Subcutaneous adipose tissue (tissue), 4 donors: ENCODE measurements around the gene GAST. TPM values are rescaled to one million over a fixed set of nuclear protein-coding genes. Genes with fewer than 3 reads are reported as not detected.

Experiments used
- total RNA-seq, 4 donors: library from RNA; depleted of rRNA; stranded (reverse); fragments of >200 nt; gene quantifications; one replicate each; pipeline ENCODE4 v1.1.0, GENCODE V29; 2016
- TF ChIP-seq, protein P1 (sequence below): fragments of 450-650 bp; IDR thresholded peaks from one replicate; pipeline ENCODE4 v1.5.1; 2016; ENCODE audit warnings: low read depth, mild to moderate bottlenecking, control low read depth, antibody characterized with exemption, moderate library complexity

Gene GAST, protein sequence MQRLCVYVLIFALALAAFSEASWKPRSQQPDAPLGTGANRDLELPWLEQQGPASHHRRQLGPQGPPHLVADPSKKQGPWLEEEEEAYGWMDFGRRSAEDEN
- not detected for total RNA-seq

DNA sequence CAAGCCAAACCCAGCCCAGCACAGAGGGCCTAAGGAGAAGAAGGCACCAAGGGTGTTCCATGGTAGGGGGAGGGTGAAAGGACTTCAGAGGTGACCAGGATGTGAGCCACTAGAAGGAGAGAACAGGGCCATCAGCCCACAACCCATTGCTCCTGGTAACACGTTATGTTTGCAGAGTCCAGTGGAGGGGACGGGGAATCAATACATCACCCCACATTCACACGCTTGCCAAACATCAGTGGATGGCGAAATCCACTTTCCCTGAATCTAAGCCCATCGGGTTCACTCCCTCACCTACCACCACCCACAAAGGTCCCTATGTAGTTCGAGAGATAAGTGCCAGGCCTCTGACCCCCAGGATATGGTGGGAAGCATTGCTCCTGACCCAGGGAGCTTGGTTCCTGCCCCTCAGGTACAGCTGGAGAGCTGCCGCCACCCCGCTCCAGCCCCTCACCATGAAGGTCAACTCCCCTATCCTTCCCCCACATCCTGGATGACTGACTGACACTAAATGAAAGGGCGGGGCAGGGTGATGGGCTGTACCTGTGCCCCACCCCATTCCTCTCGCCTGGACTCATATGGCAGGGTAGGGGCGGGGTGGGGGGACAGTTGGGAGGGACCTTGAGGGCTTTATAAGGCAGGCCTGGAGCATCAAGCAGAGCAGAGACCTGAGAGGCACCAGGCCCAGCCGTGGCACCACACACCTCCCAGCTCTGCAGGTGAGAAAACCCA, at the start of gene GAST:
GAST (plus strand) TSS at position 663 of the 732 bp plus-strand sequence. CDS start 3,106 bp downstream, outside the sequence.
- TF ChIP-seq, protein P1, sequence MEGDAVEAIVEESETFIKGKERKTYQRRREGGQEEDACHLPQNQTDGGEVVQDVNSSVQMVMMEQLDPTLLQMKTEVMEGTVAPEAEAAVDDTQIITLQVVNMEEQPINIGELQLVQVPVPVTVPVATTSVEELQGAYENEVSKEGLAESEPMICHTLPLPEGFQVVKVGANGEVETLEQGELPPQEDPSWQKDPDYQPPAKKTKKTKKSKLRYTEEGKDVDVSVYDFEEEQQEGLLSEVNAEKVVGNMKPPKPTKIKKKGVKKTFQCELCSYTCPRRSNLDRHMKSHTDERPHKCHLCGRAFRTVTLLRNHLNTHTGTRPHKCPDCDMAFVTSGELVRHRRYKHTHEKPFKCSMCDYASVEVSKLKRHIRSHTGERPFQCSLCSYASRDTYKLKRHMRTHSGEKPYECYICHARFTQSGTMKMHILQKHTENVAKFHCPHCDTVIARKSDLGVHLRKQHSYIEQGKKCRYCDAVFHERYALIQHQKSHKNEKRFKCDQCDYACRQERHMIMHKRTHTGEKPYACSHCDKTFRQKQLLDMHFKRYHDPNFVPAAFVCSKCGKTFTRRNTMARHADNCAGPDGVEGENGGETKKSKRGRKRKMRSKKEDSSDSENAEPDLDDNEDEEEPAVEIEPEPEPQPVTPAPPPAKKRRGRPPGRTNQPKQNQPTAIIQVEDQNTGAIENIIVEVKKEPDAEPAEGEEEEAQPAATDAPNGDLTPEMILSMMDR = no peak

DNA sequence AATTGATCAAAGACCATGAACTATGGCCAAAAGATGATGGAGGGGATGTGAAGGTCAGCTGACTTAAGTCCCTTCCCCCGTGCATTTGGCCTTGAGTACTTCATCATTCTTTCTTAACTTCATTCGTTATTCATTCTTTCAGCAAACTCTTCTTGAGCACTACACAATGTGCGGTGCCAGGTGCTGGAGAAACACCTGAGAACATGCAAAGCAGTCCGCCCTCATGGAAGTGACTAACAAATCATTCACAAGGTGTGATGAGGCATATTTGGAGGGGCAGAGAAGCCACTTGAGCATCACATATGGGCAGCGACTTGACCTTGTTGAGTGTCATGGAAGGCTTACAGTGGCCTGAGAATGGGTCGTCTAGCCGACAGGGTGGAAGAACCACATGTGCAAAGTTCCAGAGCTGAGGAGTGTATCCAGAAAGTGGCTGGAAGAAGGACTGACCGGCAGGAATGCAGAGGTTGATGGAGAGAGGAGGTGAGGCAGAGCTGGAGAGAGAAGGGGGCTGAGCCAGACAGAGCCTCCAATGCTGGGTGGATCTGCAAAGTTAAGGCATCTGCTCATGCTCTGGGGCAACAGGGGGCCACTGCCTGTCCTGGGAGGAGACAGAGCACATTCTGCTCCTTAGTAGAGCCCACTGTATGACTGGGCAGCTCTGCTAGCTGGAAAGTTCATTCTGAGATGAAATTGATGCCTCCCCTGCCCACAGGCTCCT, 48.5 kb upstream of the GAST start:
- TF ChIP-seq, protein P1 = no peak

DNA sequence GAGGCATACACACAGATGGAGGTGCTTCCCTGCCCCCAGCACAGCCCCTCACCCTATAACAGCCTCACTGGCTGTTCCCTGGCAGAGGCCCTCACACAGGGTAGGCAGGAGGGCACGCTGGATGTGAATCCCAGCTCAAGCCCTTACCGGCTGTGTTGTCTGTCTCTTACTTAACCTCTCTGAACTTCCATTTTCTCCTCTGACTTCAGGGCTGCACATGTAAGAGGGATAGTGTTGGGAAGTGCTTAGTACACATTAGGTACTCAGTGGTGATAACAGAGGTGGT, 48.0 kb upstream of the GAST start:
- TF ChIP-seq, protein P1 = no peak

DNA sequence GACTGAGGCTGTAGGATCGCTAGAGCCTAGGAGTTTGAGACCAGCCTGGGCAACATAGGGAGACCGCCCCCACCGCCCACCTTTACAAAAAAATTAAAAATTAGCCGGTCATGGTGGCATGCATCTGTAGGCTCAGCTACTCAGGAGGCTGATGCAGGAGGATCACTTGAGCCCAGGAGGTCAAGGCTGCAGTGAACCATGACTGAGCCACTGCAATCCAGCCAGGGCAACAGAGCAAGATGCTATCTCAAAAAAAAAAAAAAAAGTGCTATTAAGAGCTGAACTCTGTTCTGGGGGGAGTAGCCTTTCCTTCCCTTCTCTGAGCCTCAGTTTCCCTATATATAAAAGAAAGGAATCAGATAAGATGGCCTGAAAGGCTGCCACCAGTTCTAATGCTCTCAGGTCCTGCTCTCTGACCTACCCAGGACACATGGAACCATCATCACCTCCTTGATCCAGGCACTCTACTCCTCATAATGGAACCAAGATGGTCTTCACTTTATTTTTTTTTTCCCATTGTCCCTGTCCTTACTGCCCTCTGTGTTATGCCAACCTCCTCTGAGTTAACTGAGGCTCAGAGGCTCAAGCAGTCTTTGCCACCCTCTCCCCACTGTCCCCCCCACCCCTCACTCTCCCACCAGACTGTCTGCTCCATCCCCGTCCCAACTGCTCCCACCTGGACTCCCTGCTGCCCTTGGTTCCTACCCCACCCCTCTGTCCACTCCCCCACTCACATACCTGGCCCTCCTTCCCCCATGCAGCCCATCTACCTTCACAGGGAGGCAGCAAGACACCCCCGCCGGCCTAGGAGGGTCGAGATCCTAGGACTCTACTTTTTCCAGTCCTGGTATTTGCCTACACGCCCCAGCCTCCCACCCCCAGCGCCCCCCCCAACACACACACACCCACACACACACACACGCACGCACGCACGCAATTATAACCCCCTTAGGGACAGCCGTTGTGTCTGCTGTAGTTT, 47.3 kb upstream of the GAST start:
- TF ChIP-seq, protein P1 = no peak

DNA sequence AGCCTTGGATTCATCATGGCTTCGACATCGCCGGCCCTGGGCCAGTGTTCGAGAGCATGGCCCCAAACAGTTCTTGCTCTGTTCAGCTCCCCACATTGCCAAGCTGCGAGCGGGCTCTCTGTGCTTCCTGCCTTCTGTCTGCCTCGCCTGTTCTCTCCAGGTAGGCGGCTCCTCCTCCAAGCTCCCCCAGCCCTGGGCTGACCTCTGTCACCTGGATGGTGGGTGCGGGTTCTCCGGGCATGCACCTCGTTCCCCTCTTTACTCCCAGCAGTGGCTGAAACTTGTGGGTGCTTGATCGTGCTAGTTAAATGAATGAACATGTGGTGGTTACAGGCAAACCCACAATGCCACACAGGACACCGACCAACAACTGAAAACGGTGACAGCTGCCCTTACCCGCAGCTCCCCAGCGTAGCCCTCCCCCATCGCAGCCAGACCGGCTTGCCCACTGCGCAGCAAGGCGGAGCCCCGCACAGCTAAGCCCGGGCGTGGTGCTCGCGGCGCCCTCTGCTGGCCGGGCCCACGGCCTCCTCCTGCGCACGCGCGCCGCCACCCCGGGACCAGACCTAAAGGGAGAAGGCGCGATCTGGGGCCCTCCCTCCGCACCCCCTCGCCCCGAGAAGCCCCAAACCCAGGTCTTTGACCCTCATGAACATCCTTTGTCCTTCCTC, 46.4 kb upstream of the GAST start:
- TF ChIP-seq, protein P1 = no peak

DNA sequence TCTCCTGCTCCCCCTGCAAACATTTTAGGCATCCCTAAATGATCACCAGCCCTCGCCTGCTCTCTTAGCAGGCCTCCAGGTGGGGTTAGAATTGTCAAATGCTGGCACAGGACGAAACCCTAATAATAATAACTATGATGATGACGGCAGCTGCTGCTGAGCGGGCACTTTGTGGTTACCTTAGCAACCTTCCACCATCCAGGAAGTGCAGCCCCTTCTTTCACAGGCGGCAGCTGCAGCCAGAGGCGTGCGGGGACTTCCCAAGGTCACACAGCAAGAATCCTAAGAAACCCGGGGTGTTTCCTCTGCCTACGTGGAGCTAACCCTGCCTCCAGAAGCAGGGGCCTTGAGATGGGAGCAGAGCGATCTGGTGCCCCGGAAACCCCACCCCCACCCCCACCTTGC, 45.9 kb upstream of the GAST start:
- TF ChIP-seq, protein P1 = no peak
